Activated CD8-positive, alpha-beta memory T cell treated with anti-CD3 and anti-CD28 coated beads for 4 hours (primary cell): Measurements from ENCODE around the gene GAS1.
A peak's percentile ranks its signal among the peaks of the same experiment; 100 is the strongest.

ENCODE experiments used
- DNase-seq, 2 donors: peaks; one replicate each; pipeline ENCODE4 v3.0.0-alpha.2; 2020; ENCODE audit warnings: low read depth in 2 of 2

The GAS1 gene

DNA sequence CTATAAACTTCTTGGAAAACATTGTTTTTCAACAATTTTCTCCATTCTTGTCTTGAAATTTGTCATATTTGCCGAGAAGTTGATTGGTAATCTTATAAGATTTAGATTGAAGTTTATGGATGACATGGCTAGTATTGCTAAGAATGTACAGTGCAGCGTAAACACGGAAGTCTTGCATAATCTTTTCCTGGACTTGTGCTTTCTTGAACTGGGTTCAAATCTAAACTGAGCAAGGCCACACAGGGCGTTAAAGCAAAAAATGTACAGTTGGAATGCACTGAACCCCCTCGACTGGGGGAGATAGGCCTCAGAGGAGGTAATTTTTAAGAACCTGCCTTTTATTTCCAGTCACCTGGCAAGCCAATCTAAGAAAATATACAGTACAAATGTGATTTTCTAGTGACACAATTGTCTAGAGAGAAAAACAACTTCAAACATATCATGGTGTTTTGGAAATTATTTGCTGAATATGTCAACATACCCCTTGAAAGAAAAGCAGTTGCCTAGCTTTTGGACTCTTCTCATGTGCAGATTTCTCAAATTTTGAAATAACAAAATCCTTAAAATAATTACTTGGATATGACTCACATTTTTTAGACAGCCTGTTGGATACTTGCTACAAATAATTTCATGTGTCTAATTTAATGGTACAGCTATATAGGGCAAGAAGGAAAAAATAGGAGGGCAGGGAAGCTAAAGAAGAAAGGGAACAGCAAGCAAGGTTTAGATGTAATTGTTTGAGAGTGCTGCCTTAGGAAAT lies 18.5 kb upstream of the GAS1 start:
- no peak for DNase-seq

- no peak for DNase-seq
Measured at GRCh38 chr9:86962692-86963091, 15.4 kb upstream of the GAS1 start.

DNA sequence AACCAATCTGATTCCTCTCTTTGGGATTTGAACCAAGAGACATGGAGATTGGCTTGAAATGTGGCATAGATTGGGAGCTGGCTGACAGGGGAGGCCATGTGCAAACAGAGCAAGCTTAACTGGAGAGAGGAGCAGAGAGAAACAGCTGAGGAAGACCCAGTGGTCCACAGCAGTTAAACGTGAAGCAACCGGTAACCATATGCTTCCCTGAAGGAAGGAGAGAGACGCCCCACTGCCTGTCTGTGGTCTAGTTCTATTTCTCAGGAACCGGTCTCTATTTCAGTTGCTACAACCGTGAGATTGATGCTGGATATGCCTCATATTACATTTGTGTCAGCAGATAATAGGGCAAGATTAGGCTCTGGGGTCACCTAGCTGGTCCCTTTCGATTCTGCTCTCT lies 13.6 kb upstream of the GAS1 start:
- DNase-seq = no peak

GRCh38 chr9:86958203-86958602 lies 10.9 kb upstream of the GAS1 start:
- DNase-seq = no peak

GRCh38 chr9:86955561-86955960 lies 8.3 kb upstream of the GAS1 start:
- no peak for DNase-seq

- no peak for DNase-seq
Measured at GRCh38 chr9:86955042-86955441, 7.7 kb upstream of the GAS1 start.

DNA sequence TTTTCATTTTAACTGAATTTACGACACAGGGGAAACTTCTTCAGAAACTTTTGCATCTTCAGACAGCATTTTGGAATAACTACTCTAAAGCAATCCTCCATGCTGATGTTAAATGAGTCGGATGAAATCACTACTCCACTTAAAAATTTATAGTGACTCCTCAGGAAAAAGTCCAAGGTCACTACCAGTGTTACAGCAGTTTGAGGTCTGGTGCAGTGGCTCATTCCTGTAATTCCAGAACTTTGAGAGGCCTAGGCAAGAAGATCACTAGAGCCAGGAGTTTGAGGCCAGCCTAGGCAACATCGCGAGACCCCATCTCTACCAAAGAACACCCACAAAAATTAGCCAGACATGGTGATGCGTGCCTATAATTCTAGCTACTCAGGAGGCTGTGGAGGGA lies 5.9 kb upstream of the GAS1 start:
- DNase-seq = no peak

DNA sequence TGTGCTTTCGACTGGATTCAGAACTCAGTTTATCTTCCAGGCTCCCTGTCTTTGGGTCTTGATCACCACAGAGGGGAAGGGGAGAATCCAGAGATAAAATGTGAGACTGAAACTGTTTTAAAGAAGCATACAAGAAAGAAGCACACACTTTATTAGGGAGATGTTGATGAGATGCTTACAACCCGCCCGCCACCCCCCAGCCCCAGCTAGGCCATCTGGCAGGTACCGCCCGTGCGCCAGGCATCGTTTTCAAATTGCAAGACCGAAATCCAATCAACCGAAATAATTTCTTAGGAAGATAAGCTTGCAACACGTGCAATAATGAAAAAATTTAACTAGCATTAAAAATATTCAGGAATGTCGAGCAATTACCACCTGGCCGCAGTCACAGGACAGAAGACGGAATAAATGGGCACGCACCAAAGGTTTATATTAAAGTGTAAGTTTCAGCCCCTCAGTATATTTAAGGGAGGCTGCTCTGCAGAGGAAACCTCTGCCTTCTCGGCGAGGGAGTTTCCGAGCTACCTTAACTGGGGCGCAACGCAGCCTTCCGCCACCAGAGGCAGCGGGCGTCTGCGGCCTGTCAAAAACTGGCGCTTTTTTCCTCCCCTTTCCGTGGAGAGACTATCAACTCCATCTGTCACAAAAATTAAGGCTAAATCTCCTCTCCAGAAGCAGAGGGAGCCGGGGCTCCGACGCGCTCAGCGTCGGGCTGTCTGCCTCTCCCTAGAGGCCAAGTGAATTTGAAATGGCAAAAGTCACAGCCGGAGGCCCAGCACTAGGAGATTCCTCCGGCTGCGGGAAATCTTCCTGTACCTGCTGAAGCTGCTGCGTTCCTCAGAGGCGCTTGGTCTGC lies 996 bp upstream of the GAS1 start:
- peak in 1 of 2 donors; percentile 45 for DNase-seq

- peak in 1 of 2 donors; percentile 35 for DNase-seq
Measured at GRCh38 chr9:86946201-86947145, 833 bp downstream of the GAS1 start.

DNA sequence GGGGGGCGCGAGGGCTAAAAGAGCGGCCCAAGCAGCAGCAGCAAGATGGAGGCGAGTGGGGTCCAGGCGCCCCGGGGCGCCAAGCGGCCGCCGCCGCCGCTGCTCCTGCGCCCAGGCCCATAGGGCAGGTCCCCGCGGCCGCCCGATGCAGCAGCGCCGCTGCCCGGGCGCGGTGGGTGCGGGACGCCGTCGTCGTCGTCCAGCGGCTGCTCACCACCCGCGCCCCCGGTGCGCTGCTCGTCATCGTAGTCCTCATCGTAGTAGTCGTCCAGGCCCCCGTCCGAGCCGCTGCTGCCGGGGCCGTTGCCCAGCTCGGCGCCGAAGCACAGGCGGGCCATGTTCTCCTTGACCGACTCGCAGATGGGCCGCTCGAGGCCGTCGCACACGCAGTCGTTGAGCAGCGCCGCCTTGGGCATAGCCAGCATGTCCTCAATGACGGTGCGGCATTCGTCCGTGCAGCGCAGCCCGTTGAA lies 1.5 kb downstream of the GAS1 start:
- DNase-seq = no peak

- DNase-seq = no peak
Measured at GRCh38 chr9:86944796-86945727, 2.2 kb downstream of the GAS1 start.

GRCh38 chr9:86943201-86944113 lies 3.8 kb downstream of the GAS1 start:
- no peak for DNase-seq

DNA sequence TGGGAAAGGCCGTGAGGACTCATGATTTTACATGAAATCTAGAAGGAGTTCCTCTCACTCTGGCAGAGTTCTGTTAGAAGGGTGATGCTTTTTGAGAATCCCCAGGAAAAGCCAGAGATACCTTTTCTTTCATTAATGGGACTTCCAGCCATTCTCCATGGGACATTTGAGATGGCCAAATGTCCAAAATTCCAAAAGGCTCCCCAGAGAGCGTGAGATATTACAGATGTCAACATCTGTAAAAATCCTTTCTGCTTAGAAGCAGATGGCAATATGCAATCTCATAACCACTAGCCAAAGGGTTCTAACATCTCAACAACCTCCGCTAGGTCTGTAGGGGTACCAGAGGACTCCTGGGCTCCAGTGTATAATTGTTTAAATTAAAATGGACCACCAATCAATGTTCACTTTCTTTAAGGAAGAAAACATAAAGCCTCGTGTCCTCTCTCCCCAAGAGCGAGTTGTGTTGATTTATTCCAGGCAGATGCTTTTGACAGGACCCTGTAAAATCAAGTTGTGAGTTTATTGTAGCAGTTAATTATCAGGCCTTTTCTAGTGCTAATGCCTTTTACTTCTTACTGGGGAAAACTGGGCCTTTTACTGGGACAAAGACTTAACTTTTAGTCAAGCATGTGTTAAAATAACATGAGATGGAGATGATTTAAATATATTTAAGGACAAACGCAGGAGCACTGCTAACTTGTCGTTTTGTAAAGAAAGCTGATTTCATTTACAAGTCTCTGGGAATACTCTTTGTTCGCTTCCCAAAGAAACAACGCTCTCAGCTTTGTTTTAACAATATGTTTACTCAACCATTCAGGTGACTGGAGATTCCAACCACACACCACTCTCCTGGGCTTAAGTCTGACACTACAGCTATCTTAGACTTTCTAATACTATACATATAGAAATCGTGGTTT lies 4.8 kb downstream of the GAS1 start:
- no peak for DNase-seq

DNA sequence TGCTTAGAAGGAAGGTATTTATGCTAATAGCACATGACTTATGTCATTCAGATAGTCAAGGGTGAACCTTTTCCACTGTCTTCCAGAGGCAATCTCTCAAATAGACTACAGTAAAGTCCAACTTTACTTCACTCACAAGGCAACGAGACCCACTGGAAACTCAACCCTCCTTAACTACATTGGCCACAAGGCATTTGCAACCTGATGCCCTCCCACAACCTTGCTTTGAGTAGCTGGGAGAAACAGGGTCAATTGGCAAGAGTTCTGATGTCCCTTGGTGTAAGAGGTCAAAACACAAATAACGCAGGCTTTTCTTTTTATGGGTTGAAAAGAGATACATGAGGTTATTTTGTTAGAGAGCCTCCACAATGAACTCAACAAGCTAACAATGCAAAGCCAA lies 6.1 kb downstream of the GAS1 start:
- DNase-seq = no peak

GRCh38 chr9:86940774-86941173 lies 6.5 kb downstream of the GAS1 start:
- DNase-seq = no peak

DNA sequence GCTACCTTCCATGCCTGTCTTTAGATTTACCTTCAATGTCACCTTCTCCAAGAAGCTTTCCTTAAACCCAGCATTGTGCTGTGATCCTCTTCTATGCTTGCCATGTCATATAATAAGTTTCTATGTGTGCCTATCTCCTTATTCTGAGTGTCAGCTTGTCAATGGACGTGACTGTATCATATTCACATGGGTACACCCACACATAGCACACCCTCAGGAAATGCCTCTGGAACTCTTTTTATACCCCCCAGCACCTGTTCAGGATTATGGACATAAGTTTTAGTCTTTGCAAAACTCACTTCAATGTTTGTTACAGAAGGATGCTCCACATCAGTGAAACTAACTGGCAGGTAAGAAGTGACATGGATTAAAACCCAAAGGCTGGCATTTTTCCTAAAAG lies 7.4 kb downstream of the GAS1 start:
- no peak for DNase-seq

- DNase-seq = no peak
Measured at GRCh38 chr9:86939321-86939720, 8.0 kb downstream of the GAS1 start.

GRCh38 chr9:86938780-86939179 lies 8.5 kb downstream of the GAS1 start:
- no peak for DNase-seq

GRCh38 chr9:86926145-86926544 lies 21.2 kb downstream of the GAS1 start:
- DNase-seq = no peak
